CD4-positive, alpha-beta T cell treated with Interleukin-6 for 4 hours (primary cell): ENCODE results near the gene KCNQ1.

ENCODE experiments used
- DNase-seq: peaks from one replicate; pipeline ENCODE4 v3.0.0-alpha.2; 2020; ENCODE audit warnings: mixed read lengths

KCNQ1 gene

GRCh38 chr11:2790568-2790921 lies 345.7 kb downstream of the KCNQ1 start:
- no peak for DNase-seq

- no peak for DNase-seq
Measured at GRCh38 chr11:2791139-2791520, 346.3 kb downstream of the KCNQ1 start.

- DNase-seq = peak; percentile 61
Measured at GRCh38 chr11:2791521-2792380, 346.9 kb downstream of the KCNQ1 start.

GRCh38 chr11:2792381-2793250 lies 347.8 kb downstream of the KCNQ1 start:
- DNase-seq = no peak

- no peak for DNase-seq
Measured at GRCh38 chr11:2793701-2794045, 348.9 kb downstream of the KCNQ1 start.

GRCh38 chr11:2794046-2794967 lies 349.5 kb downstream of the KCNQ1 start:
- DNase-seq = no peak

GRCh38 chr11:2794968-2795322 lies 350.1 kb downstream of the KCNQ1 start:
- no peak for DNase-seq

- no peak for DNase-seq
Measured at GRCh38 chr11:2795491-2795991, 350.7 kb downstream of the KCNQ1 start.

- no peak for DNase-seq
Measured at GRCh38 chr11:2796091-2796490, 351.3 kb downstream of the KCNQ1 start.

- no peak for DNase-seq
Measured at GRCh38 chr11:2796508-2797113, 351.8 kb downstream of the KCNQ1 start.

GRCh38 chr11:2797121-2797711 lies 352.4 kb downstream of the KCNQ1 start:
- no peak for DNase-seq

- DNase-seq = no peak
Measured at GRCh38 chr11:2797741-2798361, 353.0 kb downstream of the KCNQ1 start.

- no peak for DNase-seq
Measured at GRCh38 chr11:2798951-2799761, 354.3 kb downstream of the KCNQ1 start.

- no peak for DNase-seq
Measured at GRCh38 chr11:2799881-2800654, 355.3 kb downstream of the KCNQ1 start.

GRCh38 chr11:2800655-2801531 lies 356.1 kb downstream of the KCNQ1 start:
- DNase-seq = no peak

GRCh38 chr11:2801711-2802388 lies 357.0 kb downstream of the KCNQ1 start:
- no peak for DNase-seq

GRCh38 chr11:2802389-2803185 lies 357.8 kb downstream of the KCNQ1 start:
- no peak for DNase-seq
